HepG2 (cell line): ENCODE results near the gene ZBTB46. TPM values are rescaled to one million over a fixed set of nuclear protein-coding genes. Genes with fewer than 3 reads are reported as not detected.
A peak's percentile ranks its signal among the peaks of the same experiment; 100 is the strongest.

ENCODE experiments used
- CHD2 ChIP-seq: IDR thresholded peaks from 2 replicates; pipeline ENCODE4 v1.6.1; 2011; ENCODE audit warnings: low read depth, low read length, improper control_type of control experiment
- HDAC6 ChIP-seq: fragments of 200-600 bp; sonication (generic); IDR thresholded peaks from 2 replicates; pipeline ENCODE4 v1.7.0; 2017; ENCODE audit warnings: mild to moderate bottlenecking, antibody characterized with exemption, low read length, low read depth
- HES4 ChIP-seq: sonication (generic); formaldehyde crosslinking; IDR thresholded peaks from 2 replicates; pipeline ENCODE4 v1.9.0; 2021; ENCODE audit warnings: mild to moderate bottlenecking, missing genetic modification reagents, borderline replicate concordance
- HNF4A ChIP-seq: sonication (generic); formaldehyde crosslinking; IDR thresholded peaks from 2 replicates; pipeline ENCODE4 v1.4.0; 2020; ENCODE audit warnings: missing genetic modification reagents
- JUN ChIP-seq: sonication (generic); formaldehyde crosslinking; IDR thresholded peaks from 2 replicates; pipeline ENCODE4 v1.4.0; 2020; ENCODE audit warnings: mild to moderate bottlenecking, missing genetic modification reagents
- MTA3 ChIP-seq: sonication (generic); formaldehyde crosslinking; IDR thresholded peaks from 2 replicates; pipeline ENCODE4 v1.4.0; 2020; ENCODE audit warnings: missing genetic modification reagents
- NFAT5 ChIP-seq: sonication (generic); formaldehyde crosslinking; IDR thresholded peaks from 2 replicates; pipeline ENCODE4 v1.4.0; 2020; ENCODE audit warnings: missing genetic modification reagents
- PCBP1 ChIP-seq: fragments of 200-400 bp; formaldehyde crosslinking; IDR thresholded peaks from 2 replicates; pipeline ENCODE4 v1.6.1; 2017; ENCODE audit warnings: mild to moderate bottlenecking, low read depth, low read length, borderline replicate concordance
- PHB2 ChIP-seq: fragments of 450-650 bp; IDR thresholded peaks from 2 replicates; pipeline ENCODE4 v1.6.1; 2018; ENCODE audit not compliant: partially characterized antibody
- SAP130 ChIP-seq: IDR thresholded peaks from 2 replicates; pipeline ENCODE4 v1.6.1; 2016; ENCODE audit warnings: low read depth
- SNAPC2 ChIP-seq: sonication (generic); formaldehyde crosslinking; IDR thresholded peaks from 2 replicates; pipeline ENCODE4 v1.8.1; 2022; ENCODE audit warnings: mild to moderate bottlenecking, missing genetic modification reagents
- XRCC5 ChIP-seq: fragments of 200-400 bp; formaldehyde crosslinking; optimal IDR thresholded peaks from 2 replicates; pipeline ENCODE3; 2017; ENCODE audit warnings: mild to moderate bottlenecking, low read length
- ZNF121 ChIP-seq: sonication (generic); formaldehyde crosslinking; IDR thresholded peaks from 2 replicates; pipeline ENCODE4 v1.5.0; 2020; ENCODE audit warnings: mild to moderate bottlenecking, missing genetic modification reagents
- ZNF660 ChIP-seq: sonication (generic); formaldehyde crosslinking; IDR thresholded peaks from 2 replicates; pipeline ENCODE4 v1.5.1; 2020; ENCODE audit warnings: mild to moderate bottlenecking, low read depth, missing genetic modification reagents, borderline replicate concordance
- ZSCAN29 ChIP-seq: sonication (generic); formaldehyde crosslinking; conservative IDR thresholded peaks from 2 replicates; pipeline ENCODE4 v1.4.0; 2020; ENCODE audit warnings: mild to moderate bottlenecking, missing genetic modification reagents
- ZSCAN9 ChIP-seq: IDR thresholded peaks from 2 replicates; pipeline ENCODE4 v1.6.1; 2016; ENCODE audit warnings: borderline replicate concordance
- polyA plus RNA-seq, 8 experiments: library from polyadenylated mRNA; depleted of rRNA in 3 of 8; stranded (reverse) in 7 of 8; unstranded in 1 of 8; fragments of >200 nt; fragmentation: Illumina TruSeq in 4 of 8; extraction: Trizol in 4 of 8; gene quantifications; 2 replicates each; pipeline versions ENCODE4 v1.2.1 to v1.2.3, GENCODE V29; 2011 to 2016; ENCODE audit warnings: low read depth in 4 of 8, missing spikeins in 1 of 8, mixed read lengths in 1 of 8; ENCODE audit not compliant: insufficient read depth in 1 of 8
- total RNA-seq, 5 experiments: library from RNA; depleted of rRNA; stranded (reverse); fragments of >200 nt; fragmentation: Illumina TruSeq; extraction: Trizol; gene quantifications; 2 replicates each; pipeline ENCODE4 v1.2.3, GENCODE V29; 2016; ENCODE audit warnings: low read depth in 1 of 5
- TF ChIP-seq, protein P1 (sequence below): sonication (generic); formaldehyde crosslinking; IDR thresholded peaks from 2 replicates; pipeline ENCODE4 v1.8.1; 2023; ENCODE audit warnings: mild to moderate bottlenecking, inconsistent platforms, moderate library complexity, missing genetic modification reagents, borderline replicate concordance
- TF ChIP-seq, protein P2 (sequence below): sonication (generic); formaldehyde crosslinking; IDR thresholded peaks from 2 replicates; pipeline ENCODE4 v1.4.0; 2020; ENCODE audit warnings: missing genetic modification reagents; ENCODE audit errors: not compliant biosample characterization
- TF ChIP-seq, protein P3 (sequence below): sonication (generic); formaldehyde crosslinking; IDR thresholded peaks from 2 replicates; pipeline ENCODE4 v1.4.0; 2020; ENCODE audit warnings: missing genetic modification reagents

Gene ZBTB46
- total and polyA plus RNA-seq, 2 of the 13 experiments (the other 11 are each of a cell fraction or from before 2014, with no cell fraction given), result 1.6 to 13.5 TPM

- TF ChIP-seq CHD2 (no peak), ZNF660 (CRISPR knock-in tag) (no peak), MTA3 (no peak), SAP130 (CRISPR knock-in tag) (peak; percentile 42; the same call in 1 of the 2 replicates), JUN (CRISPR knock-in tag) (no peak), ZNF121 (no peak), SNAPC2 (no peak), ZSCAN9 (CRISPR knock-in tag) (no peak), NFAT5 (CRISPR knock-in tag) (no peak), PHB2 (no peak), HES4 (CRISPR knock-in tag) (no peak), PCBP1 (peak; percentile 76), ZSCAN29 (CRISPR knock-in tag) (no peak), HNF4A (CRISPR knock-in tag) (peak; percentile 97), HDAC6 (no peak), XRCC5 (no peak)
- TF ChIP-seq, protein P1, sequence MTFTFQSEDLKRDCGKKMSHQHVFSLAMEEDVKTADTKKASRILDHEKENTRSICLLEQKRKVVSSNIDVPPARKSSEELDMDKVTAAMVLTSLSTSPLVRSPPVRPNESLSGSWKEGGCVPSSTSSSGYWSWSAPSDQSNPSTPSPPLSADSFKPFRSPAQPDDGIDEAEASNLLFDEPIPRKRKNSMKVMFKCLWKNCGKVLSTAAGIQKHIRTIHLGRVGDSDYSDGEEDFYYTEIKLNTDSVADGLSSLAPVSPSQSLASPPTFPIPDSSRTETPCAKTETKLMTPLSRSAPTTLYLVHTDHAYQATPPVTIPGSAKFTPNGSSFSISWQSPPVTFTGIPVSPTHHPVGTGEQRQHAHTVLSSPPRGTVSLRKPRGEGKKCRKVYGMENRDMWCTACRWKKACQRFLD (CRISPR knock-in tag), result no peak; the same call in 1 of the 2 replicates
- TF ChIP-seq, protein P2, sequence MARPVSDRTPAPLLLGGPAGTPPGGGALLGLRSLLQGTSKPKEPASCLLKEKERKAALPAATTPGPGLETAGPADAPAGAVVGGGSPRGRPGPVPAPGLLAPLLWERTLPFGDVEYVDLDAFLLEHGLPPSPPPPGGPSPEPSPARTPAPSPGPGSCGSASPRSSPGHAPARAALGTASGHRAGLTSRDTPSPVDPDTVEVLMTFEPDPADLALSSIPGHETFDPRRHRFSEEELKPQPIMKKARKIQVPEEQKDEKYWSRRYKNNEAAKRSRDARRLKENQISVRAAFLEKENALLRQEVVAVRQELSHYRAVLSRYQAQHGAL (CRISPR knock-in tag), result no peak
- TF ChIP-seq, protein P3, sequence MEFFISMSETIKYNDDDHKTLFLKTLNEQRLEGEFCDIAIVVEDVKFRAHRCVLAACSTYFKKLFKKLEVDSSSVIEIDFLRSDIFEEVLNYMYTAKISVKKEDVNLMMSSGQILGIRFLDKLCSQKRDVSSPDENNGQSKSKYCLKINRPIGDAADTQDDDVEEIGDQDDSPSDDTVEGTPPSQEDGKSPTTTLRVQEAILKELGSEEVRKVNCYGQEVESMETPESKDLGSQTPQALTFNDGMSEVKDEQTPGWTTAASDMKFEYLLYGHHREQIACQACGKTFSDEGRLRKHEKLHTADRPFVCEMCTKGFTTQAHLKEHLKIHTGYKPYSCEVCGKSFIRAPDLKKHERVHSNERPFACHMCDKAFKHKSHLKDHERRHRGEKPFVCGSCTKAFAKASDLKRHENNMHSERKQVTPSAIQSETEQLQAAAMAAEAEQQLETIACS (CRISPR knock-in tag), result no peak
Measured at GRCh38 chr20:63734111-63734945, 96.7 kb downstream of the ZBTB46 start (continued).
